AG10803 (cell line): Measurements from ENCODE around the gene ATP5PF.

Experiments used
- DNase-seq: peaks from one replicate; pipeline ENCODE4 v3.0.0; 2010; ENCODE audit warnings: low read depth
- H3K4me3 ChIP-seq: 2 replicates; pipeline ENCODE4 v1.5.1; 2011; ENCODE audit warnings: mild to moderate bottlenecking, low read length, control low read depth
- TF ChIP-seq, protein P1 (sequence below): conservative IDR thresholded peaks from 2 replicates; pipeline ENCODE4 v1.5.1; 2011; ENCODE audit warnings: mild to moderate bottlenecking, low read length, control low read depth, inconsistent platforms

The ATP5PF gene

GRCh38 chr21:25742900-25743299 is 8.2 kb upstream of the ATP5PF start:
- H3K4me3 ChIP-seq: no peak overlapping the region
- DNase-seq: no peak
- TF ChIP-seq, protein P1, sequence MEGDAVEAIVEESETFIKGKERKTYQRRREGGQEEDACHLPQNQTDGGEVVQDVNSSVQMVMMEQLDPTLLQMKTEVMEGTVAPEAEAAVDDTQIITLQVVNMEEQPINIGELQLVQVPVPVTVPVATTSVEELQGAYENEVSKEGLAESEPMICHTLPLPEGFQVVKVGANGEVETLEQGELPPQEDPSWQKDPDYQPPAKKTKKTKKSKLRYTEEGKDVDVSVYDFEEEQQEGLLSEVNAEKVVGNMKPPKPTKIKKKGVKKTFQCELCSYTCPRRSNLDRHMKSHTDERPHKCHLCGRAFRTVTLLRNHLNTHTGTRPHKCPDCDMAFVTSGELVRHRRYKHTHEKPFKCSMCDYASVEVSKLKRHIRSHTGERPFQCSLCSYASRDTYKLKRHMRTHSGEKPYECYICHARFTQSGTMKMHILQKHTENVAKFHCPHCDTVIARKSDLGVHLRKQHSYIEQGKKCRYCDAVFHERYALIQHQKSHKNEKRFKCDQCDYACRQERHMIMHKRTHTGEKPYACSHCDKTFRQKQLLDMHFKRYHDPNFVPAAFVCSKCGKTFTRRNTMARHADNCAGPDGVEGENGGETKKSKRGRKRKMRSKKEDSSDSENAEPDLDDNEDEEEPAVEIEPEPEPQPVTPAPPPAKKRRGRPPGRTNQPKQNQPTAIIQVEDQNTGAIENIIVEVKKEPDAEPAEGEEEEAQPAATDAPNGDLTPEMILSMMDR: no peak

DNA sequence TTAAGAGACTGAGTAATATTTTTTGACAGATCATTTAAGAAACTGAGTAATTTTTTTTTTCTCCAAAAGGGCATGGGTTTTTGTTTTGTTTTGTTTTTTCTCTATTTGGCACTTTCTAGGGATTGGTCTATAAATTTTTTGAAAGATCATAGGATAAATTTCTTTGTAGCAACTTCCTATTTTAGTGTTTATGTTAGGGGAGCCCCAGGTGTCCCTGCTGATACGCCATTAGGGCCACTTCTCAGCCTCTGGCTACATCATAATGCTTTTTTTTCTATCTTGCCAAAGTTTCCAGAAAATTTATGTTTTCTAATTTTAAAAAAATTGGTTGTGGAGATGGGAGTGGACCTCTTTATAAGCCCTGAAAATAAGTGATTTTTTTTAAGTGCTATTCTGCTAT is 2.7 kb upstream of the ATP5PF start:
- TF ChIP-seq, protein P1: no peak
- H3K4me3 ChIP-seq: no peak overlapping the region
- DNase-seq: no peak

DNA sequence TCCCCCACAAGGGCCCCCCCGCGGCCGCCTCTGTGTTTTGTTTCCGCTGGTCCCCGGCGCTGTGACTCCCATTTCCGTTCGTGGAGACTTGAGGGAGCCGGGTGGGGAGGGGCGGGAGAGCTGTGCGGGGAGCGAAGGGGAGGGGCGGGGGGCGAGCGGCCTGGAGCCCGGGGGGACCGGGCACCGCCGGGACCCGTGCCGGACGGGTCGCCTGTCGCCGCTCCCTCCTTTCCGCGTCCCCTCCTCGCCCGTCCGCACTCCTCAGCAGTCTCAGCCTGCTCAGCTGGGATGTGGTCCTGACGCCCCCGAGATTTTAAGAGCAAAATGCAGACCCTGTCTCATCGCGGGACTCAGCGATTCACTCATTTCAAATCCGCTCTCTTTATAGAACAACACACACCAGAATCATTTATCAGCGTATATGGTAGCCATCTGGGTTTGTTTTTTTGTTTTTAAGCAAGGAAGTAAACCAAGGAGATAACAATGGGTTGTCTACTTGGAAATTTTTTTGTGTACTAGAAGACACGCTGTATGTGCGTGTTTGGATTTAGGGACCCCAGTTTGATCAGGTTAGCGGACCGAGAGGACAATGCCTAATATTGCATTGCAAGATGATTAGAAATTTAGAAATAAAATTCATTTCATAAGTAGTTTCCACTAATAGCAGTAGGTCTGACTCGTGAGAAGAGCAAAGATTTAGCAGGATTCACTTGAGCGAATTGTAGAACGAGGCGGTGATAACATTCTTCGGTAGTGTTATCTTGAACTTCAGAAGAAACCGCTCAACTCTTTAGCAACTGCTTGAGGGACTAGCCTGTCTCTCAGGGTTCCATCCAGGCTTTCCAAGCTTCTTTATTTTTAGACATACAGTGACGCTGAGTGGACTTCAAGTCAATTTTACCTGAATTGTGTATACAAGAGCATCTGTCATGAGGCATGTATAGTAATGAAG is 1.2 kb upstream of the ATP5PF start:
- TF ChIP-seq, protein P1: no peak
- H3K4me3 ChIP-seq: peak overlapping the region; percentile 81
- DNase-seq: peak; percentile 79

GRCh38 chr21:25734654-25734903 is 125 bp downstream of the ATP5PF start:
- TF ChIP-seq, protein P1: no peak
- peak overlapping the region; percentile 81 for H3K4me3 ChIP-seq
- DNase-seq: no peak

DNA sequence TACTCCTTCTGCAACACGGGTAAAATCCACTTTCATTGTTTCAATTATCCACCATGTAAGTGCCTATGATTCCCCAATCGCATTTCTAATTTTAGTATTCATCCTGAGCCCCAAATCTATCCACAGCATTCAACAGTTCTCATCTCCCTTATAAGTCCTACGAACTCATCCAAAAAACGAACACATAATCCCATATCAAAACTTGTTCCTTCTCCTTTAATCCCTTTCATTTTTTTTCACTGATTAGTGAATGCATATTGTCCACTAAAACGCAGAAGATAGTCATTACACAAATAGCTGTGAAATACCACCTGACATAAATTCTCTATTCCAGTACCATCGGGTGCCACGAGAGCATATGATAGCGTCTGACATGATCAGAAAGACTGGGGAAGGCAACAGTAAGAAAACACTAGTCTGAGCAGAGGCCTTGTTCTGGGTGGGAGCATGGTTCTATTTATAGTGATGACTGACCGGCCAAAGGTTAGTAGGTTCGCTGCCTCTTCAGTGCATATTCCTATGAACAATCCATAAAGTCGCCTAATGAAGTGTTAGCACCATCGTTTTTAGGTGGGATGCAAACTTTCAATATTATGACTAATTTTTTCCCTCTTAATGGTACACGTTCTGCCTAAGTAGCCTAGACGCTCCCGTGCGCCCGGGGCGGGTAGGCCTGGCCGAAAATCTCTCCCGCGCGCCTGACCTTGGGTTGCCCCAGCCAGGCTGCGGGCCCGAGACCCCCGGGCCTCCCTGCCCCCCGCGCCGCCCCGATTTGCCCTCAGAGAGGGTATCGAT is 648 bp downstream of the ATP5PF start:
- peak; percentile 33 for DNase-seq

GRCh38 chr21:25732091-25732760 is 2.5 kb downstream of the ATP5PF start:
- TF ChIP-seq, protein P1: no peak
- H3K4me3 ChIP-seq: no peak overlapping the region
- DNase-seq: no peak

More for the DNA sequence above, 648 bp downstream of the ATP5PF start:
- peak overlapping the region; percentile 81 for H3K4me3 ChIP-seq
- TF ChIP-seq, protein P1: no peak
